BJ (cell line): Measurements from ENCODE around the gene POU2F3. TPM values are rescaled to one million over a fixed set of nuclear protein-coding genes. Genes with fewer than 3 reads are reported as not detected.

Source experiments
- CTCF ChIA-PET: fragments of 350-600 bp; formaldehyde crosslinking; extraction: SDS; loops from one replicate; lab custom pipeline; 2021; ENCODE audit warnings: antibody characterized with exemption, inconsistent platforms; lab: Yijun Ruan, JAX
- POLR2A ChIA-PET: fragments of 300-600 bp; sonication (Branson Sonifier 250); formaldehyde crosslinking; extraction: SDS; loops from one replicate; lab custom pipeline; 2021; ENCODE audit warnings: antibody characterized with exemption; lab: Charles Lee
- DNase-seq: peaks from one replicate; pipeline ENCODE4 v3.0.0-alpha.2; 2011; ENCODE audit warnings: low read depth
- H3K27me3 ChIP-seq: 2 replicates; pipeline ENCODE4 v1.6.0; 2011; ENCODE audit warnings: low read length; ENCODE audit not compliant: control insufficient read depth, insufficient read depth
- H3K36me3 ChIP-seq: 2 replicates; pipeline ENCODE4 v1.5.1; 2011; ENCODE audit warnings: low read length; ENCODE audit not compliant: control insufficient read depth, insufficient read depth
- H3K4me3 ChIP-seq: 2 replicates; pipeline ENCODE4 v1.5.1; 2011; ENCODE audit warnings: low read depth, mild to moderate bottlenecking, control low read depth, low read length
- polyA plus RNA-seq: library from polyadenylated mRNA; depleted of rRNA; stranded (reverse); fragments of >200 nt; gene quantifications from 2 replicates; pipeline ENCODE4 v1.2.3, GENCODE V29; 2011
- TF ChIP-seq, protein P1 (sequence below): IDR thresholded peaks from 2 replicates; pipeline ENCODE4 v1.5.1; 2011; ENCODE audit warnings: low read depth, mild to moderate bottlenecking, control low read depth, inconsistent platforms, low read length, moderate library complexity; ENCODE audit not compliant: insufficient read depth

The POU2F3 gene
- polyA plus RNA-seq, 1 experiment: 0.06 TPM

DNA sequence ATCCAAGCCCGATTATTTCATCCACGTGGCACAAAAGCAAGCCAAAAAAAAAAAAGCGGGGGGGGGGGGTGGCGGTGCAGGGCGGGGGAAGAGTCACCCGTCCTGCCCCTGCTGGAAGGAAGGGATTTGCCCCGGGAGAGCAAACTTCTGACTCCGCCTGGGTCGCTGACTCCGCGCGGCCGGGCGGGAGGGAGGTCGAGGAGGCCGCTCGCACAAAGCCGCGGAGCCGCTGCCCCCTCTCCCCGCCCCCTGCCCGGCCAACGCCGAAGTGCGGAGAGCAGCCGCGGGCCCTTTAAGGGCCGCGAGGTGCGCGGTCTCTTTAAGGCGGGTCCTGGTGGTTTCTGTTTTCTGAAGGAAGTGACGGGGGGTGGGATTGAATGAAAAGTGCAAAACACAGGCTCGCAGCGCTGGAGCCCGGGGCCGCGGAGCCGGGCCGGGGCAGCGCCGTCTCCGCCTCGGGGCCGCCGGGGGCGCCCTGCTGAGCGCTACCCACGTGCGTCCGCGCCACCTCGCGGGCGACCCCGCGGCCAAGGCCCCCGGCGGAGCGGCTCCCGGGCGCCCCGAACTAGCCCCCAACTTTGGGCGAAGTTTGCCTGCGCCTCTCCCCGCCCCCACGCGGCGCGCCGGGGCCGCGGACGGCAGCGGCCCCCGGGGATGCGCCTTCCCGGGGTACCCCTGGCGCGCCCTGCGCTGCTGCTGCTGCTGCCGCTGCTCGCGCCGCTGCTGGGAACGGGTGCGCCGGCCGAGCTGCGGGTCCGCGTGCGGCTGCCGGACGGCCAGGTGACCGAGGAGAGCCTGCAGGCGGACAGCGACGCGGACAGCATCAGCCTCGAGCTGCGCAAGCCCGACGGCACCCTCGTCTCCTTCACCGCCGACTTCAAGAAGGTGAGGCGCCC lies 29.1 kb upstream of the POU2F3 start, which contains the start of gene OAF:
Gene OAF, plus strand, starts transcription at position 407 of the 896 bp plus-strand sequence. Its CDS starts 248 bp downstream, at position 655.
- Histone ChIP-seq H3K4me3 (peak within 1 kb of the TSS; percentile 72), H3K36me3 (peaks cover 2% of the 10 kb centered on the region; the same call in 1 of the 2 replicates), H3K27me3 (no peaks in the 10 kb centered on the region)
- POLR2A ChIA-PET: no interaction called here
- CTCF ChIA-PET: interaction anchor here (0.8 to 5.0 kb wide), 2 partner anchors 36 to 91 kb away, joined by 3 to 26 read pairs; no protein-coding TSS in a partner anchor
- TF ChIP-seq, protein P1, sequence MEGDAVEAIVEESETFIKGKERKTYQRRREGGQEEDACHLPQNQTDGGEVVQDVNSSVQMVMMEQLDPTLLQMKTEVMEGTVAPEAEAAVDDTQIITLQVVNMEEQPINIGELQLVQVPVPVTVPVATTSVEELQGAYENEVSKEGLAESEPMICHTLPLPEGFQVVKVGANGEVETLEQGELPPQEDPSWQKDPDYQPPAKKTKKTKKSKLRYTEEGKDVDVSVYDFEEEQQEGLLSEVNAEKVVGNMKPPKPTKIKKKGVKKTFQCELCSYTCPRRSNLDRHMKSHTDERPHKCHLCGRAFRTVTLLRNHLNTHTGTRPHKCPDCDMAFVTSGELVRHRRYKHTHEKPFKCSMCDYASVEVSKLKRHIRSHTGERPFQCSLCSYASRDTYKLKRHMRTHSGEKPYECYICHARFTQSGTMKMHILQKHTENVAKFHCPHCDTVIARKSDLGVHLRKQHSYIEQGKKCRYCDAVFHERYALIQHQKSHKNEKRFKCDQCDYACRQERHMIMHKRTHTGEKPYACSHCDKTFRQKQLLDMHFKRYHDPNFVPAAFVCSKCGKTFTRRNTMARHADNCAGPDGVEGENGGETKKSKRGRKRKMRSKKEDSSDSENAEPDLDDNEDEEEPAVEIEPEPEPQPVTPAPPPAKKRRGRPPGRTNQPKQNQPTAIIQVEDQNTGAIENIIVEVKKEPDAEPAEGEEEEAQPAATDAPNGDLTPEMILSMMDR: no peak
- no peak for DNase-seq

DNA sequence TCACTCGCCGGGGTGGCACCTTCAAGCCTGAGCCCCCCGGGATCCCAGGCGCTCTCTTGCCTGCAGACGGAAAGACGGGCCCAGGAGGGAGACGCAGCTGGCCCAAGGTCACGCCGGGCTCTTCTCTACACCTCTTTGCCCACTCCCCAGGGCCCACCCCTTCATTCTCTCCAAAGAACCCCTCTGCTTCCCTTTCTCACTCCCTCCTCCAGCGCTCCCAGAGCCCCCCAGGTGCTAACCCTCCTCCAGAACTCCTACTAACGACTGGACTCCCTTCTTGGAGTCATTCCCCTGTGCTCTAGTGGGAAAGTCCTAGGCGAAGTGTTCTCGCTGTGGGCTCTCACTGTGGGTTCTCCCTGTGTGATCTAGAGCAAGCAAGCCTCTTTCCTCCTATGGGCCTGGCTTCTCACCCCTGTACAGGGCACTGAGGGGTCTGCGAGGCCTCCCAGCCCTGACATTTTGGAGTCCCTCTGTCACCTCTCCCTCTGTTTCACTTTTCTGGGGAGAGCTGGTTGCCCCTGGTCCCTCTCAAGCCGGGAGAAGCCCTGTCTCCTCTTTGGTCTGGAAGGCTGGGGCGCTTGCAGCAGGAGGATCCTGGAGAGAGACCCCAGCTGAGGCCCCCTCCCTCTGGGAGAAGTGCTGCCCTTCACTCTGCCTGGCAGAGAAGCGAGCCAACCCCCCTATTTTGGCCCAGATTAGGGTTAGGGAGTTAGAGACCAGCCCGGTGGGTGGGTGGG lies 28.2 kb upstream of the POU2F3 start:
- ChIA-PET CTCF (interaction anchor here (0.6 to 5.0 kb wide), 2 partner anchors 90 to 127 kb away, joined by 3 to 26 read pairs; no protein-coding TSS in a partner anchor), POLR2A (no interaction called here)
- TF ChIP-seq, protein P1: no peak

DNA sequence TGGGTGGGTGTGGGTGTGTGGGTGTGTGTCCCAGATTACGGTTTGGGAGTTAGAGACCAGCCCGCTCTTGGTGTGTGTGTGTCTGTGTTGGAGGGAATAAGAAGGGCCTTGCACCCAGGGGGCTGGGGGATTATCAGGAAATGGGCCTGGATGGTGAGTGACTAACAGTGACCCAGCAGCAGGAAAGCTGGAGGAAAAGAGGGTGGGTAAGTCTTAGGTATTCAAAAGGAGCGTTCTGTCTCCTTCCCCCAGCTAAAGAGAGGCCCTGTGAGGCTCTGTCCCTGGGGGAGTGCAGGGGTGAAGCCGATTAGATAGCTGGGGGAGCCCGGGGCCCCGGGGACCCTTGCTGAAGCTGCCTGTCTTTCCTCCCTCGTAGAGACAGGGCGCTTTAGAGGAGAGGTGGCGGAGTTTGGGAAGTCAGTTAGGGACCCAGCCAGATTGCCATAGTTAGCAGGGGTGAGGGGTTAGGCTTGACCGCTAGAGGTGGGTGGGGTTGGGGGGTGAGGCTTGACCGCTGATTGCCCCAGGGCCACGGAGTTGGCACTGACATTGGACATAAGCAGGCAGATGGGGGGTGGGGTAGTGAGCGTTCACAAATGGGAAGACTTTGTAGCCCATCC lies 27.6 kb upstream of the POU2F3 start:
- H3K36me3 ChIP-seq: peaks cover 2% of the 10 kb centered on the region; the same call in 1 of the 2 replicates
- ChIA-PET CTCF (interaction anchor here (0.6 to 5.0 kb wide), 3 partner anchors 20 to 127 kb away, joined by 3 to 26 read pairs (median 3); no protein-coding TSS in a partner anchor), POLR2A (no interaction called here)
- TF ChIP-seq, protein P1: no peak
- H3K27me3 ChIP-seq: no peaks in the 10 kb centered on the region
- peak overlapping the region; percentile 72 for H3K4me3 ChIP-seq
- no peak for DNase-seq

More for the DNA sequence above, 28.2 kb upstream of the POU2F3 start:
- peaks cover 2% of the 10 kb centered on the region; the same call in 1 of the 2 replicates for H3K36me3 ChIP-seq
- no peak for DNase-seq
- H3K4me3 ChIP-seq: peak overlapping the region; percentile 72
- no peaks in the 10 kb centered on the region for H3K27me3 ChIP-seq

DNA sequence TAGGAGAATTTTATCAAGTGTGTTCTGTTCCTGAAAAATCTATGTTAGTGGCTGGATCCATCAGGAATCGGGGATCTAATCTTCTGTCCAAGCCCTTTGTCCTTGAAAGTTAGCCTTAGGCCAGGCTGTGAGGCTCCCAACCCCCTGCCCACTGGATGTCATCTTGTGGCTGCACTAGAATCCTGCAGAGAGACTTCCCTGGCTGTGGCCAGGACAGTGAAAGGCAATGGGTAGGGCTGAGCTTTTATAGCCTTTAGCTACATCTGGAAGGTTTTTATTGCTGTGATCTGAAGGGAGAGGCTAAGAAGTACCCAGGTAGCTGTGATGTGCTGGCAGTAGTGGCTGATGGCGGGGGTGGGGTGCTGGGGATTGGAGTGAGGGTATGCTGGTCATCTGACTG lies 27.0 kb upstream of the POU2F3 start:
- Histone ChIP-seq H3K27me3 (no peaks in the 10 kb centered on the region), H3K4me3 (peak overlapping the region; percentile 72), H3K36me3 (peaks cover 2% of the 10 kb centered on the region; the same call in 1 of the 2 replicates)
- DNase-seq: no peak
- ChIA-PET CTCF (interaction anchor here (0.6 to 5.0 kb wide), 5 partner anchors 17 to 89 kb away, joined by 3 to 26 read pairs (median 3); no protein-coding TSS in a partner anchor), POLR2A (no interaction called here)
- TF ChIP-seq, protein P1: no peak
